Measurements from ENCODE around the gene TBC1D20. TPM values are rescaled to one million over a fixed set of nuclear protein-coding genes. Genes with fewer than 3 reads are reported as not detected.

Gene TBC1D20
- total and polyA plus RNA-seq, 2 of the 4 experiments (the other 2 are of a cell fraction), result 39.1 to 42.8 TPM

GRCh38 chr20:444862-445426, 17.4 kb downstream of the TBC1D20 start:
- no peaks in the 10 kb centered on the region for H3K27me3 ChIP-seq (ENCODE audit: control insufficient read depth, insufficient read depth, low read length)
- CTCF ChIA-PET, result no interaction called here

More at GRCh38 chr20:444862-445426, 17.4 kb downstream of the TBC1D20 start:
- Histone ChIP-seq H2BK20ac (ENCODE audit: low read depth, low read length) (no peak overlapping the region), H3K79me1 (ENCODE audit: low read depth in 1 of 2, low read length in 2 of 2) (peaks cover 26 to 73% of the 10 kb centered on the region in 2 experiments), H4K91ac (ENCODE audit: insufficient read depth, low read depth, low read length) (no peak overlapping the region), H2BK15ac (ENCODE audit: low read depth, low read length) (no peak overlapping the region), H2BK120ac (ENCODE audit: low read depth, low read length) (no peak overlapping the region), H3K9ac (ENCODE audit: low read depth, low read length) (no peak overlapping the region), H3K14ac (replicated peaks; ENCODE audit: low read depth, low read length) (no peak overlapping the region), H3K9me3 (ENCODE audit: control insufficient read depth, insufficient read depth, low read length) (no peaks in the 10 kb centered on the region), H3K9me1 (ENCODE audit: insufficient read depth, low read length) (peaks cover 23% of the 10 kb centered on the region), H4K20me1 (ENCODE audit: insufficient read depth, low read length) (peaks cover 48% of the 10 kb centered on the region), H3K4me2 (ENCODE audit: low read depth, low read length) (no peak overlapping the region), H2AK5ac (ENCODE audit: low read depth, low read length) (no peak overlapping the region), H3K18ac (ENCODE audit: low read depth, low read length) (no peak overlapping the region), H4K8ac (ENCODE audit: low read depth in 2 of 2, low read length in 2 of 2) (no peak overlapping the region), H2AFZ (replicated peaks; ENCODE audit: low read length, poor library complexity) (no peak overlapping the region), H2BK5ac (ENCODE audit: low read depth, low read length, poor library complexity, severe bottlenecking) (no peak overlapping the region), H4K5ac (ENCODE audit: low read depth, low read length) (no peak overlapping the region), H3K4me1 (ENCODE audit: control insufficient read depth, insufficient read depth, low read length) (peaks cover 5% of the 10 kb centered on the region), H3K23ac (ENCODE audit: low read depth, low read length) (no peak overlapping the region), H3K4ac (ENCODE audit: low read depth, low read length) (no peak overlapping the region), H3K4me3 (ENCODE audit: insufficient read depth, low read depth, low read length) (no peak overlapping the region), H3K27ac (ENCODE audit: insufficient read depth, low read length) (peak overlapping the region; percentile 10; the same call in 1 of the 2 replicates), H3K56ac (ENCODE audit: extremely low read depth, insufficient read depth, low read length) (no peak overlapping the region), H2AK9ac (replicated peaks; ENCODE audit: low read depth, low read length, poor library complexity) (peak overlapping the region; percentile 10), H3K36me3 (ENCODE audit: control insufficient read depth, insufficient read depth, low read length) (peaks cover 43% of the 10 kb centered on the region)
- intact Hi-C loops (cut with micrococcal nuclease), result loop anchor here (2.0 kb wide), 1 partner anchor 18 kb away; no protein-coding TSS in a partner anchor
- peak; percentile 72 for ATAC-seq (ENCODE audit: low read depth)
- TF ChIP-seq SMC3 (IDR thresholded peaks at IDR 0.05; ENCODE audit: low read depth, low read length) (no peak), FOS (IDR thresholded peaks at IDR 0.05; ENCODE audit: low read depth, low read length) (no peak), MAZ (IDR thresholded peaks at IDR 0.05; ENCODE audit: borderline replicate concordance, low read depth, low read length) (no peak), RAD21 (IDR thresholded peaks at IDR 0.05; ENCODE audit: low read length) (no peak), CEBPB (IDR thresholded peaks at IDR 0.05; ENCODE audit: low read depth, low read length) (no peak), BHLHE40 (IDR thresholded peaks at IDR 0.05; ENCODE audit: low read depth, low read length) (no peak), MAFK (IDR thresholded peaks at IDR 0.05; ENCODE audit: low read depth, low read length) (peak; percentile 98), POLR2A (IDR thresholded peaks at IDR 0.05; ENCODE audit: low read depth, low read length) (no peak), MXI1 (IDR thresholded peaks at IDR 0.05; ENCODE audit: borderline replicate concordance, low read depth, low read length) (no peak), ELK1 (IDR thresholded peaks at IDR 0.05; ENCODE audit: borderline replicate concordance, low read depth, low read length) (no peak), CTCF (conservative IDR thresholded peaks at IDR 0.05; ENCODE audit: low read depth, low read length) (no peak), NFE2L2 (IDR thresholded peaks at IDR 0.05; ENCODE audit: low read depth, low read length) (peak; percentile 94), RFX5 (IDR thresholded peaks at IDR 0.05; ENCODE audit: low read depth, low read length) (no peak)
- POLR2A ChIA-PET (ENCODE audit: unreplicated experiment), result no interaction called here
- WGBS, 2 experiments (ENCODE audit: extremely low coverage in 2 of 2, insufficient read length in 1 of 2), result 89% methylated on average over 8 of the region's 12 CpGs; no CpG with 5 or more reads in 1 of the 2 experiments
- peak; percentile 60 for DNase-seq
- no TSS peak for BruUV-seq (replicated peaks)
- dilution Hi-C loops (cut with HindIII; ENCODE audit: low sequenced_read_pairs, unreplicated experiment), result no loop called here
- in situ Hi-C loops (cut with MboI; ENCODE audit: low sequenced_read_pairs), result no loop called here

Measured in IMR-90 (cell line).